Measurements from ENCODE around the gene FCHSD2. TPM values are rescaled to one million over a fixed set of nuclear protein-coding genes. Genes with fewer than 3 reads are reported as not detected.

FCHSD2 gene
- total RNA-seq, 1 donor from 2014 or later, result 19.7 TPM

GRCh38 chr11:73055002-73055401 lies 87.1 kb downstream of the FCHSD2 start:
- H3K27ac Mint-ChIP-seq (ENCODE audit: unreplicated experiment), result no peak overlapping the region
- no peaks in the 10 kb centered on the region for H3K36me3 Mint-ChIP-seq (ENCODE audit: unreplicated experiment)
- no peaks in the 10 kb centered on the region for H3K9me3 Mint-ChIP-seq (ENCODE audit: unreplicated experiment)
- DNase-seq, result no peak
- no peaks in the 10 kb centered on the region for H3K4me1 Mint-ChIP-seq (ENCODE audit: low read depth, unreplicated experiment)
- peaks cover 1% of the 10 kb centered on the region for H3K27me3 Mint-ChIP-seq (ENCODE audit: unreplicated experiment)
- H3K4me3 Mint-ChIP-seq (ENCODE audit: unreplicated experiment), result no peak overlapping the region
- TF ChIP-seq CTCF (IDR thresholded peaks at IDR 0.05; ENCODE audit: partially characterized antibody, unreplicated experiment), result no peak

- no peaks in the 10 kb centered on the region for H3K9me3 Mint-ChIP-seq (ENCODE audit: unreplicated experiment)
- TF ChIP-seq CTCF (IDR thresholded peaks at IDR 0.05; ENCODE audit: partially characterized antibody, unreplicated experiment), result no peak
- H3K36me3 Mint-ChIP-seq (ENCODE audit: unreplicated experiment), result no peaks in the 10 kb centered on the region
- no peaks in the 10 kb centered on the region for H3K4me1 Mint-ChIP-seq (ENCODE audit: low read depth, unreplicated experiment)
- H3K27me3 Mint-ChIP-seq (ENCODE audit: unreplicated experiment), result peaks cover 1% of the 10 kb centered on the region
- H3K4me3 Mint-ChIP-seq (ENCODE audit: unreplicated experiment), result no peak overlapping the region
- H3K27ac Mint-ChIP-seq (ENCODE audit: unreplicated experiment), result no peak overlapping the region
- no peak for DNase-seq
Observed at GRCh38 chr11:73053964-73054363, 88.2 kb downstream of the FCHSD2 start.

GRCh38 chr11:73048446-73048845 lies 93.7 kb downstream of the FCHSD2 start:
- no peaks in the 10 kb centered on the region for H3K9me3 Mint-ChIP-seq (ENCODE audit: unreplicated experiment)
- H3K27ac Mint-ChIP-seq (ENCODE audit: unreplicated experiment), result no peak overlapping the region
- no peak for DNase-seq
- H3K27me3 Mint-ChIP-seq (ENCODE audit: unreplicated experiment), result no peaks in the 10 kb centered on the region
- no peaks in the 10 kb centered on the region for H3K4me1 Mint-ChIP-seq (ENCODE audit: low read depth, unreplicated experiment)
- no peaks in the 10 kb centered on the region for H3K36me3 Mint-ChIP-seq (ENCODE audit: unreplicated experiment)
- no peak overlapping the region for H3K4me3 Mint-ChIP-seq (ENCODE audit: unreplicated experiment)
- no peak for TF ChIP-seq CTCF (IDR thresholded peaks at IDR 0.05; ENCODE audit: partially characterized antibody, unreplicated experiment)

GRCh38 chr11:73047773-73048371 lies 94.2 kb downstream of the FCHSD2 start:
- no peaks in the 10 kb centered on the region for H3K27me3 Mint-ChIP-seq (ENCODE audit: unreplicated experiment)
- H3K36me3 Mint-ChIP-seq (ENCODE audit: unreplicated experiment), result no peaks in the 10 kb centered on the region
- no peak for TF ChIP-seq CTCF (IDR thresholded peaks at IDR 0.05; ENCODE audit: partially characterized antibody, unreplicated experiment)
- no peaks in the 10 kb centered on the region for H3K9me3 Mint-ChIP-seq (ENCODE audit: unreplicated experiment)
- no peak for DNase-seq
- H3K4me1 Mint-ChIP-seq (ENCODE audit: low read depth, unreplicated experiment), result no peaks in the 10 kb centered on the region
- H3K4me3 Mint-ChIP-seq (ENCODE audit: unreplicated experiment), result no peak overlapping the region
- no peak overlapping the region for H3K27ac Mint-ChIP-seq (ENCODE audit: unreplicated experiment)

GRCh38 chr11:73040046-73040445 lies 102.1 kb downstream of the FCHSD2 start:
- Mint-ChIP-seq H3K4me1 (ENCODE audit: low read depth, unreplicated experiment) (no peaks in the 10 kb centered on the region), H3K9me3 (ENCODE audit: unreplicated experiment) (no peaks in the 10 kb centered on the region), H3K27me3 (ENCODE audit: unreplicated experiment) (peaks cover 2% of the 10 kb centered on the region), H3K27ac (ENCODE audit: unreplicated experiment) (no peak overlapping the region), H3K4me3 (ENCODE audit: unreplicated experiment) (no peak overlapping the region), H3K36me3 (ENCODE audit: unreplicated experiment) (peaks cover 5% of the 10 kb centered on the region)
- DNase-seq, result no peak
- TF ChIP-seq CTCF (IDR thresholded peaks at IDR 0.05; ENCODE audit: partially characterized antibody, unreplicated experiment), result no peak
